GM21786 (cell line): ENCODE measurements around the gene GAN.

Source experiments
- ATAC-seq: cut with Tn5 transposase; IDR thresholded peaks from one replicate; pipeline ENCODE4 v1.9.1; 2021; ENCODE audit not compliant: unreplicated experiment

GAN gene

GRCh38 chr16:81350306-81350615, 35.5 kb downstream of the GAN start:
- ATAC-seq, result no peak

GRCh38 chr16:81353895-81354294, 39.1 kb downstream of the GAN start:
- ATAC-seq, result no peak

- ATAC-seq, result no peak
Observed at GRCh38 chr16:81357711-81358260, 43.0 kb downstream of the GAN start.

GRCh38 chr16:81358860-81359259, 44.1 kb downstream of the GAN start:
- no peak for ATAC-seq

- no peak for ATAC-seq
Observed at GRCh38 chr16:81360135-81360534, 45.4 kb downstream of the GAN start.

- no peak for ATAC-seq
Observed at GRCh38 chr16:81365731-81366130, 51.0 kb downstream of the GAN start.

GRCh38 chr16:81366316-81366932, 51.7 kb downstream of the GAN start:
- ATAC-seq, result no peak

GRCh38 chr16:81367821-81368220, 53.1 kb downstream of the GAN start:
- no peak for ATAC-seq

GRCh38 chr16:81369888-81370504, 55.2 kb downstream of the GAN start:
- no peak for ATAC-seq

GRCh38 chr16:81371106-81371505, 56.3 kb downstream of the GAN start:
- no peak for ATAC-seq

- ATAC-seq, result no peak
Observed at GRCh38 chr16:81374550-81374949, 59.8 kb downstream of the GAN start.

- ATAC-seq, result no peak
Observed at GRCh38 chr16:81376880-81377279, 62.1 kb downstream of the GAN start.

- ATAC-seq, result no peak
Observed at GRCh38 chr16:81378049-81378448, 63.3 kb downstream of the GAN start.

- ATAC-seq, result no peak
Observed at GRCh38 chr16:81380932-81381331, 66.2 kb downstream of the GAN start.

GRCh38 chr16:81384006-81384405, 69.2 kb downstream of the GAN start:
- no peak for ATAC-seq

- ATAC-seq, result no peak
Observed at GRCh38 chr16:81385031-81385756, 70.4 kb downstream of the GAN start.

- no peak for ATAC-seq
Observed at GRCh38 chr16:81388357-81388756, 73.6 kb downstream of the GAN start.

GRCh38 chr16:81390840-81391239, 76.1 kb downstream of the GAN start:
- no peak for ATAC-seq

GRCh38 chr16:81392011-81392410, 77.2 kb downstream of the GAN start:
- ATAC-seq, result no peak

- no peak for ATAC-seq
Observed at GRCh38 chr16:81394416-81394815, 79.7 kb downstream of the GAN start.

GRCh38 chr16:81394966-81395655, 80.3 kb downstream of the GAN start:
- no peak for ATAC-seq
